H9 (cell line): ENCODE results near the gene FZD10. TPM values are rescaled to one million over a fixed set of nuclear protein-coding genes. Genes with fewer than 3 reads are reported as not detected.

Source experiments
- DNase-seq: peaks from one replicate; pipeline ENCODE4 v3.0.0-alpha.2; 2017
- H2AFZ ChIP-seq: one replicate; pipeline ENCODE4 v1.6.1; 2013; ENCODE audit warnings: mild to moderate bottlenecking, low read length, control low read depth, moderate library complexity
- H2AK5ac ChIP-seq: 2 replicates; pipeline ENCODE4 v1.6.1; 2013; ENCODE audit warnings: low read length, control low read depth, mixed read lengths; ENCODE audit not compliant: insufficient read length
- H2BK120ac ChIP-seq: one replicate; pipeline ENCODE4 v1.6.1; 2013; ENCODE audit warnings: low read depth, mild to moderate bottlenecking, low read length, control low read depth, inconsistent platforms; ENCODE audit not compliant: poor library complexity, severe bottlenecking
- H2BK12ac ChIP-seq: 2 replicates; pipeline ENCODE4 v1.6.1; 2013; ENCODE audit warnings: low read length, control low read depth, mixed read lengths, low read depth; ENCODE audit not compliant: insufficient read length
- H2BK15ac ChIP-seq: 2 replicates; pipeline ENCODE4 v1.6.1; 2013; ENCODE audit warnings: low read depth, low read length, control low read depth
- H2BK20ac ChIP-seq: one replicate; pipeline ENCODE4 v1.6.1; 2013; ENCODE audit warnings: low read depth, mild to moderate bottlenecking, low read length, control low read depth, inconsistent platforms; ENCODE audit not compliant: poor library complexity, severe bottlenecking
- H2BK5ac ChIP-seq: 2 replicates; pipeline ENCODE4 v1.6.1; 2013; ENCODE audit warnings: low read length, control low read depth, mixed read lengths; ENCODE audit not compliant: insufficient read length
- H3K14ac ChIP-seq: 2 replicates; pipeline ENCODE4 v1.6.1; 2013; ENCODE audit warnings: low read length, control low read depth; ENCODE audit not compliant: insufficient read depth
- H3K18ac ChIP-seq: 2 replicates; pipeline ENCODE4 v1.6.1; 2013; ENCODE audit warnings: low read depth, mild to moderate bottlenecking, mixed read lengths, low read length, control low read depth; ENCODE audit not compliant: insufficient read length
- H3K23ac ChIP-seq: 2 replicates; pipeline ENCODE4 v1.6.1; 2013; ENCODE audit warnings: low read length, control low read depth, mixed read lengths, low read depth; ENCODE audit not compliant: insufficient read length
- H3K23me2 ChIP-seq: 2 replicates; pipeline ENCODE4 v1.6.1; 2013; ENCODE audit warnings: low read depth, mild to moderate bottlenecking, mixed read lengths, low read length, control low read depth; ENCODE audit not compliant: insufficient read length, poor library complexity, severe bottlenecking
- H3K27ac ChIP-seq: 2 replicates; pipeline ENCODE4 v1.5.1; 2013; ENCODE audit warnings: low read length, control low read depth, mixed read lengths, low read depth; ENCODE audit not compliant: insufficient read length
- H3K27me3 ChIP-seq: 2 replicates; pipeline ENCODE4 v1.6.1; 2013; ENCODE audit warnings: low read length, control low read depth, inconsistent platforms; ENCODE audit not compliant: insufficient read depth
- H3K4ac ChIP-seq: 2 replicates; pipeline ENCODE4 v1.6.1; 2013; ENCODE audit warnings: low read depth, mild to moderate bottlenecking, control low read depth, inconsistent platforms, low read length, moderate library complexity
- H3K4me1 ChIP-seq: 2 replicates; pipeline ENCODE4 v1.6.1; 2013; ENCODE audit warnings: low read length, control low read depth, inconsistent platforms; ENCODE audit not compliant: insufficient read depth
- H3K4me2 ChIP-seq: 2 replicates; pipeline ENCODE4 v1.6.1; 2013; ENCODE audit warnings: low read length, control low read depth, mixed read lengths; ENCODE audit not compliant: insufficient read length, insufficient read depth
- H3K56ac ChIP-seq: 2 replicates; pipeline ENCODE4 v1.6.1; 2013; ENCODE audit warnings: low read depth, mild to moderate bottlenecking, mixed read lengths, low read length, control low read depth; ENCODE audit not compliant: insufficient read length
- H3K79me1 ChIP-seq: 2 replicates; pipeline ENCODE4 v1.6.1; 2013; ENCODE audit warnings: low read depth, mild to moderate bottlenecking, moderate library complexity, low read length, control low read depth, inconsistent platforms; ENCODE audit not compliant: insufficient read depth, poor library complexity, severe bottlenecking
- H3K79me2 ChIP-seq: 2 replicates; pipeline ENCODE4 v1.6.1; 2013; ENCODE audit warnings: low read length, control low read depth, inconsistent platforms; ENCODE audit not compliant: insufficient read depth
- H3K9ac ChIP-seq: 2 replicates; pipeline ENCODE4 v1.6.1; 2013; ENCODE audit warnings: low read length, control low read depth, mixed read lengths; ENCODE audit not compliant: insufficient read length; ENCODE audit errors: extremely low read depth
- H3K9me3 ChIP-seq: one replicate; pipeline ENCODE4 v1.6.1; 2013; ENCODE audit warnings: low read depth, low read length, inconsistent platforms; ENCODE audit not compliant: control insufficient read depth
- H3T11ph ChIP-seq: one replicate; pipeline ENCODE4 v1.6.1; 2013; ENCODE audit warnings: mild to moderate bottlenecking, low read length, control low read depth, inconsistent platforms
- H4K20me1 ChIP-seq: one replicate; pipeline ENCODE4 v1.6.1; 2013; ENCODE audit not compliant: control insufficient read depth, insufficient read length, insufficient read depth
- H4K5ac ChIP-seq: 2 replicates; pipeline ENCODE4 v1.6.1; 2013; ENCODE audit warnings: low read depth, mild to moderate bottlenecking, mixed read lengths, low read length, control low read depth; ENCODE audit not compliant: insufficient read length
- H4K8ac ChIP-seq: replicated peaks from 2 replicates; pipeline ENCODE4 v1.6.1; 2013; ENCODE audit warnings: low read length, control low read depth, mixed read lengths, low read depth; ENCODE audit not compliant: insufficient read length
- H4K91ac ChIP-seq: 2 replicates; pipeline ENCODE4 v1.6.1; 2013; ENCODE audit warnings: low read depth, mild to moderate bottlenecking, moderate library complexity, mixed read lengths, low read length, control low read depth; ENCODE audit not compliant: insufficient read length
- H3K27ac Mint-ChIP-seq, 3 experiments: 2 replicates in 2 of 3; 3 replicates in 1 of 3; pipeline ENCODE4 v1.8.0; 2020 to 2021; ENCODE audit warnings: mixed read lengths in 3 of 3, mild to moderate bottlenecking in 1 of 3, moderate library complexity in 1 of 3
- H3K27me3 Mint-ChIP-seq: 2 replicates; pipeline ENCODE4 v1.8.0; 2021; ENCODE audit warnings: low read depth, mild to moderate bottlenecking, moderate library complexity, mixed read lengths
- H3K36me3 Mint-ChIP-seq, 3 experiments: 2 replicates in 2 of 3; 3 replicates in 1 of 3; pipeline ENCODE4 v1.8.0; 2020 to 2021; ENCODE audit warnings: low read depth in 3 of 3, mixed read lengths in 3 of 3; ENCODE audit not compliant: insufficient read depth in 1 of 3
- H3K4me1 Mint-ChIP-seq, 2 experiments: 2 replicates each; pipeline ENCODE4 v1.8.0; 2020; ENCODE audit warnings: mixed read lengths in 2 of 2
- H3K4me3 Mint-ChIP-seq, 2 experiments: 2 replicates in 1 of 2; 3 replicates in 1 of 2; pipeline ENCODE4 v1.8.0; 2020 to 2021; ENCODE audit warnings: mild to moderate bottlenecking in 2 of 2, mixed read lengths in 2 of 2, moderate library complexity in 1 of 2
- H3K9me3 Mint-ChIP-seq, 2 experiments: 2 replicates in 1 of 2; 3 replicates in 1 of 2; pipeline ENCODE4 v1.8.0; 2020; ENCODE audit warnings: mild to moderate bottlenecking in 2 of 2, mixed read lengths in 2 of 2, moderate library complexity in 1 of 2
- CTCF ChIP-seq: fragments of 200-600 bp; sonication (generic); conservative IDR thresholded peaks from 3 replicates; pipeline ENCODE4 v1.8.0; 2021; ENCODE audit warnings: antibody characterized with exemption, mild to moderate bottlenecking
- WGBS: extraction: QIAGEN DNeasy Blood & Tissue Kit; methylation state at CpG from one replicate; pipeline ENCODE4 v1.1.7; 2013; ENCODE audit warnings: missing lambda C conversion rate, low lambda C conversion rate, mixed read lengths; ENCODE audit not compliant: insufficient read length; ENCODE audit errors: extremely low coverage; 5-methylcytosine and 5-hydroxymethylcytosine counted together
- total RNA-seq: library from RNA; stranded (reverse); gene quantifications from 2 replicates; pipeline ENCODE4 v1.2.1, GENCODE V29; 2021

FZD10 gene
- total RNA-seq, 1 experiment from 2014 or later = 1.0 TPM

DNA sequence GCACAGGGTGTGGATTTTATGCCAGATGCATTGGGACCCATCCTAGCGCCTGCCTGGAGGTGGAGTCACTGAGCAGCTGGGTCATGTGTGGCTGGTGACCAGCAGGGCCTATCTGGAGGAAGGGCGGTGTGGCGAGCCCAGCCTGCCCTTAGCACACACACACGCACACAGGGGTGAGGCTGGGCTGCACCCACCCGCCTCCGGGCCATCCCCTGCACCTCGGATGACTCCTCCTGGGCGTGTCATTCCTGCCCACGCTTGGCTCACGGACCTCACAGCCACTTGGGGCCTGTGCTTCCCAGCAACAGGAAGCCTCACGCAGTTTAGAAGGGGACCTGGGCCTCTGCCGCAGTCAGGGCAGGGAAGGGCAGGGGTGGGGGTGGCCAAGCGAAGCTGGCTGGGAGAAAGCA is 36.2 kb upstream of the FZD10 start:
- H3K4me3 Mint-ChIP-seq = no peak overlapping the region
- no peak overlapping the region for H3K14ac ChIP-seq
- H3K18ac ChIP-seq = no peak overlapping the region
- H4K20me1 ChIP-seq = no peaks in the 10 kb centered on the region
- H3K27me3 ChIP-seq = no peaks in the 10 kb centered on the region
- no peaks in the 10 kb centered on the region for H3K4me1 ChIP-seq
- no peak overlapping the region for H3T11ph ChIP-seq
- no peak overlapping the region for H2BK20ac ChIP-seq
- H2AK5ac ChIP-seq = no peak overlapping the region
- peak; percentile 78 for DNase-seq
- H3K9me3 Mint-ChIP-seq = no peaks in the 10 kb centered on the region
- H3K27ac Mint-ChIP-seq = no peak overlapping the region
- peaks cover 76% of the 10 kb centered on the region for H3K27me3 Mint-ChIP-seq
- H3K4me2 ChIP-seq = no peak overlapping the region
- H3K36me3 Mint-ChIP-seq = no peaks in the 10 kb centered on the region
- no peak overlapping the region for H4K8ac ChIP-seq
- H2AFZ ChIP-seq = no peak overlapping the region
- H3K56ac ChIP-seq = no peak overlapping the region
- no peak overlapping the region for H4K91ac ChIP-seq
- H3K27ac ChIP-seq = no peak overlapping the region
- H2BK120ac ChIP-seq = no peak overlapping the region
- H3K9ac ChIP-seq = no peak overlapping the region
- H4K5ac ChIP-seq = no peak overlapping the region
- H3K23me2 ChIP-seq = no peaks in the 10 kb centered on the region
- H3K9me3 ChIP-seq = no peaks in the 10 kb centered on the region
- H3K4ac ChIP-seq = no peak overlapping the region
- no peak overlapping the region for H2BK5ac ChIP-seq
- H3K79me2 ChIP-seq = no peaks in the 10 kb centered on the region
- no peaks in the 10 kb centered on the region for H3K79me1 ChIP-seq
- no peak overlapping the region for H2BK15ac ChIP-seq
- H3K4me1 Mint-ChIP-seq = peaks cover 2 to 6% of the 10 kb centered on the region in 2 experiments; a peak in 2 of 4 replicates
- no peak overlapping the region for H2BK12ac ChIP-seq
- H3K23ac ChIP-seq = no peak overlapping the region
- peak; percentile 37; the same call in 2 of the 3 replicates for TF ChIP-seq CTCF
- WGBS = no CpG with 5 or more reads among the region's 13 CpGs
